Measurements from ENCODE around the gene STAC.

DNA sequence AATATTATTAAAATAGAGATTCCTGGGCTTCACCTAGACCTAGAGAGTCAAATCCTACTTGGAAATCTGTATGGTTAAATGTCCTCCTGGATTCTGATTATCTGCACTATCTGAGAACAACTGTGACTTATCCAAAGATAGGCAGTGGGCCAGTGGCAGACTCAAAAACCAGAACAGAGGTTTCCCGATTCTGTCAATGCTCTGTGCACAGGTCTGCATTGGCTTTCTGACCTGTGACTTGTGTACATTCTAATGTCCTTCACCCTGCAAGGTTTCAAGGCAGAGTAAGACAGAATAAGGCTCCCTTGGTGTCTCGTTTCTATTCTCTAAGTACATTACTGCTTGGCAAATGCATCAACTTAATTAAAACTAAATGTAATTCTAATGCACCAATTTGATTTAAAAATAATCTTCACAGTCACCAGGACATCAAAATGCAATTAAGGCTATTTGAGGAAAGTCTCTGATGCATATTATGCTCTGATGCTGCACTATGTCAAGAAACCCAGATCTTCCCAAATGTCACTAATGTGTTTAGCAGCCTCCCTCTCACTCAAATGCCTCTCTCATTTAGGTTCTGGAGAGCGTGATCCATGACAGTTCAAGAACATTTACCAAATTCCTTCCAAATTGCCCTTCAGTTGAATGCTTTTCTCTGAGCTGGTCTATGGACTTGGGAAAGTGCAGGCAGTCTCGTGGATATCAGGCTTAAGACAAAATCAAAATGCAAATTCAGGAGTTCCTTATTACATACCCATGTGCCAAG is 140.1 kb downstream of the STAC start:
- TF ChIP-seq, protein P1, sequence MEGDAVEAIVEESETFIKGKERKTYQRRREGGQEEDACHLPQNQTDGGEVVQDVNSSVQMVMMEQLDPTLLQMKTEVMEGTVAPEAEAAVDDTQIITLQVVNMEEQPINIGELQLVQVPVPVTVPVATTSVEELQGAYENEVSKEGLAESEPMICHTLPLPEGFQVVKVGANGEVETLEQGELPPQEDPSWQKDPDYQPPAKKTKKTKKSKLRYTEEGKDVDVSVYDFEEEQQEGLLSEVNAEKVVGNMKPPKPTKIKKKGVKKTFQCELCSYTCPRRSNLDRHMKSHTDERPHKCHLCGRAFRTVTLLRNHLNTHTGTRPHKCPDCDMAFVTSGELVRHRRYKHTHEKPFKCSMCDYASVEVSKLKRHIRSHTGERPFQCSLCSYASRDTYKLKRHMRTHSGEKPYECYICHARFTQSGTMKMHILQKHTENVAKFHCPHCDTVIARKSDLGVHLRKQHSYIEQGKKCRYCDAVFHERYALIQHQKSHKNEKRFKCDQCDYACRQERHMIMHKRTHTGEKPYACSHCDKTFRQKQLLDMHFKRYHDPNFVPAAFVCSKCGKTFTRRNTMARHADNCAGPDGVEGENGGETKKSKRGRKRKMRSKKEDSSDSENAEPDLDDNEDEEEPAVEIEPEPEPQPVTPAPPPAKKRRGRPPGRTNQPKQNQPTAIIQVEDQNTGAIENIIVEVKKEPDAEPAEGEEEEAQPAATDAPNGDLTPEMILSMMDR (IDR thresholded peaks at IDR 0.05): no peak
- no peak for TF ChIP-seq POLR2A (IDR thresholded peaks at IDR 0.05)
- TF ChIP-seq EP300 (IDR thresholded peaks at IDR 0.05): no peak
- no peak for TF ChIP-seq POLR2AphosphoS5 (IDR thresholded peaks at IDR 0.05)
